ENCODE measurements around the gene AKR7A2.
"Not testable (repeated sequence)": the region's sequence is repeated elsewhere in the genome, so short reads cannot be mapped to it uniquely, and the experiment has no call there.

AKR7A2 gene

GRCh38 chr1:19294638-19295037, 17.3 kb downstream of the AKR7A2 start:
- no peak for DNase-seq

- no peak for DNase-seq
Observed at GRCh38 chr1:19289244-19289643, 22.7 kb downstream of the AKR7A2 start.

- not testable (repeated sequence) for DNase-seq
Observed at GRCh38 chr1:19288324-19289241, 23.4 kb downstream of the AKR7A2 start, which contains the start of gene AKR7A3. Gene AKR7A3, minus strand, starts transcription at chr1:19288770. Its CDS starts 61 bp downstream, at chr1:19288709.

- no peak for DNase-seq
Observed at GRCh38 chr1:19287436-19288185, 24.3 kb downstream of the AKR7A2 start.

GRCh38 chr1:19285807-19286206, 26.1 kb downstream of the AKR7A2 start:
- not testable (repeated sequence) for DNase-seq

GRCh38 chr1:19285366-19285765, 26.6 kb downstream of the AKR7A2 start:
- DNase-seq = not testable (repeated sequence)

GRCh38 chr1:19284881-19285280, 27.1 kb downstream of the AKR7A2 start:
- no peak for DNase-seq

GRCh38 chr1:19283891-19284290, 28.1 kb downstream of the AKR7A2 start:
- DNase-seq = no peak

- DNase-seq = no peak
Observed at GRCh38 chr1:19274636-19275035, 37.3 kb downstream of the AKR7A2 start.

- DNase-seq = not testable (repeated sequence)
Observed at GRCh38 chr1:19273844-19274531, 38.0 kb downstream of the AKR7A2 start.

- no peak for DNase-seq
Observed at GRCh38 chr1:19273106-19273843, 38.7 kb downstream of the AKR7A2 start.

GRCh38 chr1:19272064-19272463, 39.9 kb downstream of the AKR7A2 start:
- DNase-seq = no peak

GRCh38 chr1:19270343-19270730, 41.6 kb downstream of the AKR7A2 start:
- DNase-seq = not testable (repeated sequence)

GRCh38 chr1:19269427-19270342, 42.3 kb downstream of the AKR7A2 start:
- not testable (repeated sequence) for DNase-seq

GRCh38 chr1:19268445-19268844, 43.5 kb downstream of the AKR7A2 start:
- DNase-seq = no peak

- no peak for DNase-seq
Observed at GRCh38 chr1:19262744-19263143, 49.2 kb downstream of the AKR7A2 start.

GRCh38 chr1:19262047-19262446, 49.9 kb downstream of the AKR7A2 start:
- no peak for DNase-seq

- DNase-seq = no peak
Observed at GRCh38 chr1:19260211-19261138, 51.5 kb downstream of the AKR7A2 start.

GRCh38 chr1:19258353-19258752, 53.6 kb downstream of the AKR7A2 start:
- no peak for DNase-seq

Data from kidney glomerular epithelial cell (primary cell).